GM06990 (cell line): ENCODE data around the gene GPX4.

Experiments
- DNase-seq: peaks from one replicate; pipeline ENCODE4 v3.0.0-alpha.2; 2011; ENCODE audit not compliant: insufficient read length; ENCODE audit errors: extremely low read depth
- H3K27me3 ChIP-seq: replicated peaks from 2 replicates; pipeline ENCODE4 v1.6.0; 2011; ENCODE audit warnings: low read length; ENCODE audit not compliant: control insufficient read depth, insufficient read depth
- H3K36me3 ChIP-seq: 2 replicates; pipeline ENCODE4 v1.5.1; 2011; ENCODE audit warnings: low read length; ENCODE audit not compliant: control insufficient read depth, insufficient read depth
- H3K4me3 ChIP-seq: replicated peaks from 2 replicates; pipeline ENCODE4 v1.5.1; 2011; ENCODE audit warnings: low read depth, mild to moderate bottlenecking, control low read depth, low read length
- CTCF ChIP-seq: IDR thresholded peaks from 2 replicates; pipeline ENCODE4 v1.5.1; 2011; ENCODE audit warnings: low read length, control low read depth, mild to moderate bottlenecking, inconsistent platforms; ENCODE audit not compliant: insufficient read depth, poor library complexity, severe bottlenecking

The GPX4 gene

GRCh38 chr19:1107661-1108261, 4.0 kb downstream of the GPX4 start:
- Histone ChIP-seq H3K27me3 (no peaks in the 10 kb centered on the region), H3K4me3 (no peak overlapping the region), H3K36me3 (peaks cover 34% of the 10 kb centered on the region)
- TF ChIP-seq CTCF: no peak
- DNase-seq: no peak

GRCh38 chr19:1108291-1109031, 4.7 kb downstream of the GPX4 start:
- TF ChIP-seq CTCF: no peak
- H3K36me3 ChIP-seq: peaks cover 35% of the 10 kb centered on the region

GRCh38 chr19:1109032-1109551, 5.3 kb downstream of the GPX4 start:
- Histone ChIP-seq H3K36me3 (peaks cover 39% of the 10 kb centered on the region), H3K4me3 (no peak overlapping the region), H3K27me3 (no peaks in the 10 kb centered on the region)
- TF ChIP-seq CTCF: no peak
- no peak for DNase-seq

More at GRCh38 chr19:1108291-1109031, 4.7 kb downstream of the GPX4 start:
- Histone ChIP-seq H3K27me3 (no peaks in the 10 kb centered on the region), H3K4me3 (no peak overlapping the region)
- no peak for DNase-seq

GRCh38 chr19:1109697-1110671, 6.2 kb downstream of the GPX4 start:
- peaks cover 39% of the 10 kb centered on the region for H3K36me3 ChIP-seq

More at GRCh38 chr19:1109697-1110671, 6.2 kb downstream of the GPX4 start:
- no peak for TF ChIP-seq CTCF
- no peak overlapping the region for H3K4me3 ChIP-seq
- DNase-seq: no peak
- H3K27me3 ChIP-seq: no peaks in the 10 kb centered on the region
